NAMALWA (cell line): ENCODE data around the gene NDUFA3.
A peak's percentile ranks its signal among the peaks of the same experiment; 100 is the strongest.

Experiments used
- DNase-seq: peaks from one replicate; pipeline ENCODE4 v3.0.0-alpha.2; 2015; ENCODE audit warnings: low spot score

The NDUFA3 gene

GRCh38 chr19:54107876-54108490 is 5.3 kb downstream of the NDUFA3 start:
- no peak for DNase-seq

GRCh38 chr19:54108496-54108895 is 5.8 kb downstream of the NDUFA3 start:
- no peak for DNase-seq

DNA sequence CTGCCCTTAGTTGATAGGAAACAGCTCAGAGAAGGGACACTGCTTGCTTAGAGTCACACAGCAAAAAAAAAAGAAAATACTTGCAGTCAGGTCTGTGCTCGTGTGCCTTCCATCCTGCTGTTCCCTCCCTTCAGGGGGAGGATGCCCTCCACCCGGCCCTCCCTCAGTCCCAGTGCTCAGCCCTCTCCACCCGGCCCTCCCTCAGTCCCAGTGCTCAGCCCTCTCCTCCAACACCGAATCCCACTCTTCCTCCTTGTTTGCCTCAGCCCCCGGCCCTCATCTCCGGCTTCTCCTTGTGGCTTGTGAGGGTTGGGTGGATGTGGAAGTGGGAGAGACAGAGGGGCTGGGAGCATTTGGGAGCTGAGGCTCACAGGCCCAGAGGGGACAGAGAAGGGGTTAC is 7.0 kb downstream of the NDUFA3 start:
- no peak for DNase-seq

DNA sequence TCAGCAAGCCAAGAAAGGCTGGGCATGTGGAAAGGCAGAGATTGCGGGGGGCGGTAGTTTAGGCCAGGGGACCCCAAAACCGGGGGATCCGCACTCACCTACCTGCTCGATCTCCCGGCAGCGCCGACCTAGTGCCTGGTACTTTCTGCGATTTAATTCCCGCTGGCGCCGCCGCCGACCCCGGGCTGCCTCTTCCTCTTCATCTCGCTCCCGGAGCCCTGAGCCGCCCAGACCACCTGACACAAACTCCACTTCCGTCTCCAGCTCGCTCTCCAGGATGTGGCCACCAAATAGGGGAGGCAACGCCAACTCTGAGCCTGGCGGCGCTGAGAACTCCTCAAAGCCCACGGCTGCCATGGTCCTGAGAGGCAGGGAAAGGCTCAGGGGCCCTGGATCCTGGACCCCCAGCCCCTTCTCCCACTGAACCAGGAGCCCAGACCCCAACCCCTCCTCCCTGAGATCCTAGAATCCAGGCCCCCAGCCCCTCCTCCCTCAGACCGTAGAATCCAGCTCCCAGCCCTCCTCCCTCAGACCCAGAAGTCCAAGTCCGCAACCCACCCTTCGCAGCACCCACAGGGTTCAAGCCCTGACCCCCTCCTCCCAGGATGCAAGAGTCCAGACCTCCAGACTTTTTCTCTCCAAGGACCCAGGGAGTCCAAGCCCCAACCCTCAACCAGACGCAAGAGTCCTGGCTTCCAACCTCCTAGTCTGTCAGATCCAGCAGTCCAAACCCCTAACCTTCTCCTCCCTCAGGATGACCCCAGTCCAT is 11.9 kb downstream of the NDUFA3 start:
- DNase-seq = no peak

- DNase-seq = peak; percentile 99
Measured at GRCh38 chr19:54115109-54116063, 12.7 kb downstream of the NDUFA3 start, which contains the start of the genes PRPF31 and TFPT. Gene PRPF31, plus strand, starts transcription at chr19:54115754. Its CDS starts 2,525 bp downstream, at chr19:54118279. Gene TFPT, minus strand, starts transcription at chr19:54115657. Its CDS starts 388 bp downstream, at chr19:54115269.

DNA sequence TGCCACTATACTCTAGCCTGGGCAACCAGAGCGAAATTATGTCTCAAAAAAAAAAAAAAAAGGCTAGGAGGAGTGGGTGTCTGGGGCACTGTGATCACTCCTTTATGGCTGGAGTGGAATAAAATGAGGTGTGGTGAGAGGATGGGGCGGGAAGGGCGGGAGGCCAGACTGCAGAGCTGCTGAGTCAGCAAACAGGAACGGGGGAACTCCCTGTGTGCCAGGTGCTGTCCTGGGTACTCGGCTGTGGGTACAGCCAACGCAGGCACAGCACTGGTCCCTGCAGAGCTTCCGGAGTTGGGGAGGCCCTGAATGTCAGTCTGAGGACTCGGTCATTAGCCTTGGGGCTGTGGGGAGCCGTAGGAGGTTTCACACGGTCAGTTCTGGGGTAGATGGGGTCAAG is 18.6 kb downstream of the NDUFA3 start:
- DNase-seq = no peak

GRCh38 chr19:54123682-54124081 is 21.0 kb downstream of the NDUFA3 start:
- DNase-seq = no peak

- no peak for DNase-seq
Measured at GRCh38 chr19:54124393-54124792, 21.7 kb downstream of the NDUFA3 start.

GRCh38 chr19:54125713-54126112 is 23.1 kb downstream of the NDUFA3 start:
- DNase-seq = no peak

- no peak for DNase-seq
Measured at GRCh38 chr19:54127688-54128440, 25.2 kb downstream of the NDUFA3 start.

- no peak for DNase-seq
Measured at GRCh38 chr19:54128441-54128725, 25.7 kb downstream of the NDUFA3 start.

DNA sequence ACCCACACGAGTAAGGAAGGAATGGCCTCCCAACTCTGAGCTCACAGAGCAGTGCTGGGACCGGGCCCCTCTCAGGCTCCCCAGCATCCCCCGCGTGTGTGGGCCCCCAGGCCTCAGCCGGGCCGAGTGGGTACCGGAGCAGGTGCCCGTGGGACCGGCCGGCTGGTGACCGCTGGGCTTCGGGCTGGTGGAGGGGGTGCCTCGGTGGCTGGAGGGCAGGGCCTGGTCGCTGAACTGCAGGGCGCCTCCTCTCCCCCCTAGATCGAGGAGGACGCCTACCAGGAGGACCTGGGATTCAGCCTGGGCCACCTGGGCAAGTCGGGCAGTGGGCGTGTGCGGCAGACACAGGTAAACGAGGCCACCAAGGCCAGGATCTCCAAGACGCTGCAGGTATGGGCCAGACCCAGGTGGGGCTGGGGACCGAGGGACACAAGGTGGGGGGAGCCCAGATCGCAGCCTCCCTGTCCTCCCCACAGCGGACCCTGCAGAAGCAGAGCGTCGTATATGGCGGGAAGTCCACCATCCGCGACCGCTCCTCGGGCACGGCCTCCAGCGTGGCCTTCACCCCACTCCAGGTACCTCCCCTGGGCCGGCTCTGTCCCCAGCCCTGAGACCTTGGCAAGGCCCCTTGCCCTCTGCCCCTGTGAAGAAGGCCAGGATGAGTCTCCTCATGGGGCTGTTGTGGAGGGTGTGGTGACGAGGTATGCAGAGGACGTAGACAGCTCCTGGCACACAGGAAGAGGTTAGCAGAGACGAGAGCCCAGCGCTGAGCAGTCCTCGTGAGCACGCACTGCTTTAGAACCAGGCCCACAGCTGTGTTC is 26.4 kb downstream of the NDUFA3 start:
- no peak for DNase-seq

- DNase-seq = no peak
Measured at GRCh38 chr19:54129617-54129996, 27.0 kb downstream of the NDUFA3 start.

DNA sequence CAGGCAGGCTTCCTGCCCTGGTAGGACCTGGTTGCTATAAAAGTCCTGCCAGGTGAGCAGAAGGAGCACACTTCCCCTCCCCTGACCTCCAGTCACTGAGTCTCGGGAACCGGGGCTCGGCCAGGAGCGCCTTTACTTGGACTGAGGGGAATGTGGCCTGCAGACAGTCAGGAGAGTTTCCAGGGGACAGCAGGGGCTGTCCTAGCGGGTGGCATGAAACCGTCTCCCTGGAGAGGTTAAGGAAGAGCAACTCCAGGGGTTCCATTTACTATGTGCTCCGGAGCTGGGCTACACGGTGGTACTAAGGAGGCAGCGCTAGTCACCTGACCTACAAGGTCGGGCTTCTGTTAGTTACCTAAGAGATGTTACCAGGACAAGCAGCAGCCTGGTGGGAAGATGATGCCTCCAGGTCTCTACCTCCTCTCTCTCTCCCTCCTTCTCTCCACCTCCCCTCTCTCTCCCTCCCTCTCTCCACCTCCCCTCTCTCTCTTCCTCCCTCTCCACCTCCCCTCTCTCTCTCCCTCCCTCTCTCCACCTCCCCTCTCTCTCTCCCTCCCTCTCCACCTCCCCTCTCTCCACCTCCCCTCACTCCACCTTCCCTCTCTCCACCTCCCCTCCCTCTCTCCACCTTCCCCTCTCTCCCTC is 30.8 kb downstream of the NDUFA3 start:
- DNase-seq = peak; percentile 42

DNA sequence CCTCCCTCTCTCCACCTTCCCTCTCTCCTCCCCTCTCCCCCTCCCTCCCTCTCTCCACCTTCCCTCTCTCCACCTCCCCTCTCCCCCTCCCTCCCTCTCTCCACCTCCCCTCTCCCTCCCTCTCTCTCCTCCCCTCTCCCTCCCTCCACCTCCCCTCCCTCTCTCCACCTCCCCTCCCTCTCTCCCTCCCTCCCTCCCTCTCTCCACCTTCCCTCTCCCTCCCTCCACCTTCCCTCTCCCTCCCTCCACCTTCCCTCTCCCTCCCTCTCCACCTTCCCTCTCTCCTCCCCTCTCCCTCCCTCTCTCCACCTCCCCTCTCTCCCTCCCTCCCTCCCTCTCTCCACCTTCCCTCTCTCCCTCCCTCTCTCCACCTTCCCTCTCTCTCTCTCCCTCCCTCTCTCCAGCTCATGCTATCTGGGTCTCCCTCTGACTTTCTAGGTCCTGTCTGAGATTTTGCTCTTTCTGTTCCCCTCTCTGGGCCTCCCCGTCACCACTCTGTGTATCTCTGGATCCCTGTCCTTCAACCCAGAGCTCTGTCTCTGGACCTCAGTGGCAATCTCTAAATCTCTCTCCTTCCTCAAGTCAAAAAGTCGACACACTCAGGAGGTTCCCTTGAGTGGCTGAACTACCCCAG is 31.4 kb downstream of the NDUFA3 start:
- DNase-seq = no peak

DNA sequence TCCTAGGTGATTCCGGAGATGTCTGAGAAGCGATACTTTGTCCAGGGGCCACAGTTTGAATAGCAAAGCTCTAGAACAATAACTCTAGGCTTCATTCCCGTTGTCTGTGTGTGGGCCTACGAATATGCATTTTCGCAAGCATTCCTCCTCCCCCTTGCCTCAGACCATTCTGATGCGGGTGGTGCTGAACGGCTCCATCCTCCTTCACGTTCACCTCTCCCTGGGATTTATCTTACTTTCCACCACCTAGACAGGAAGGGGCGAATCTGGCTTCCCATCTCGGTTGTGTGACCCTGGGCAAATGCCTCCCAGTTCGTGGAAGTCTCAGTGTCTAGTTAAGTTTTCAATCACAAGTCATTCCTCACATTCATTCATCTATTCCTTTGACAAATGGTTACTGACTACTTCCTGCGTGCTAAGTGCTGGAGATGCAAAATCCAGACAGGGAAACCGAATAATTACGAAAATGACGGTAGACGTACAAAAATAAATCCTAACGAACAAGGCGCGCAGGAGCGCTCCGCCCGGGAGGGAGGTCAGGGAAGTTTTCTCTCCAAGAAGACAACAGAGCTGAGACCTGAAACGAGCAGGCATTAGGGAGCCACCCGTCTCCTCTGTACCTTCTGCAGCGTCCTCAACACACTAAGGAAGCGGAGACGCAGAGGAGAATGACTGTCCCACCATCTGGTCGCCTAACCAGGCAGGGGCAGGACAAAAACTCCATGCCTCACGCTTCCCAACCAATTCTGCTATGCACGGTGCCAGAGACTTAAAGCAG is 33.6 kb downstream of the NDUFA3 start:
- DNase-seq = no peak

DNA sequence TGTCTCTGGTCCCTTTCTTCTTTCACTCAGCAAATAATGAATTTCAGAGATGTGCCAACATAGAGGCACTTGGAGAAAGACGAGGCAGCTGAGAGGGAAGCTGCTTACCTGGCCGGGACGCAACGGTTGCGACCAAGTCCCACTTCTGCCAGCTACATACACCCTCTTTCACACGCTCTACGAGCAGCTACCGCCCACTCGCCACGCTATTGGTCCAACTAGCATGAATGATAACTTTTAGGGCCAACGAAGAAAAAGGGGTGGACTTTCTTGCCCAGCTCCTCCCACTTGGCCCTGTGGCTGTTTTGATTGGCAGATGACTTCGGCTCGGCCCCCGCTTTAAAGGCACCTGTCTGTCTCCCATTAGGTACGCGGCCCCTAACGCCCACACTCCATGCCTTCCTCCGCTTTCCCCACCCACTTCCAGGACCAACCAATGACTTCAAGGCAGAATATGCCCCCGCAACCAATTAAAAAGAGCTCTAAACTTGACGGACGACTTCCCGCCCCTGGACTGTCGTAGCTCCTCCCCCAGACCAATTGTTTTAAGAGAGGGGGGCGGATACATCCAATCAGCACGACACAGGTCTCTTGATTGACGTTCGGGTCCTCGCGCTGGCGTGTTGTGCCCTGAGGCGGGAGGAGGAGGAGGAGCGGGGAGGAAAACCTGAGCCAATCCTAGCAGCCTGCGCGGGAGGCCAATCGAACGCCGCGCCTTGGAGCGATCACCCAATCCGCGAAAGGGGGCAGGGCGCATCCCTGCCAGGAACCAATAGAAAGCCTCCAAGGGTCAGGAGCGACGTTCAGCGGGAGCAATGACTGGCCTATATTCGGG is 34.4 kb downstream of the NDUFA3 start:
- DNase-seq = peak; percentile 100
